ENCODE results near the gene FNDC4. TPM values are rescaled to one million over a fixed set of nuclear protein-coding genes. Genes with fewer than 3 reads are reported as not detected.

Gene FNDC4
- total and polyA plus RNA-seq, 8 donors = 3.1 to 12.7 (median 8.7) TPM

GRCh38 chr2:27501042-27501441 is 6.0 kb upstream of the FNDC4 start:
- H3K9me3 ChIP-seq = no peaks in the 10 kb centered on the region
- ATAC-seq (peak; percentile 49 to 80 (median 73)), FAIRE-seq (no peak), DNase-seq (peak; percentile 69 to 86 (median 78))
- H3K27ac ChIP-seq = no peak overlapping the region
- no peak for TF ChIP-seq CTCF (IDR thresholded peaks at IDR 0.05)
- peaks cover 3 to 15% (median 13%) of the 10 kb centered on the region in 3 donors for H3K4me1 ChIP-seq
- no peaks in the 10 kb centered on the region for H3K27me3 ChIP-seq
- intact Hi-C loops (cut with DNase I) = no loop called here
- no peaks in the 10 kb centered on the region for H3K36me3 ChIP-seq
- no peak overlapping the region for H3K4me3 ChIP-seq

DNA sequence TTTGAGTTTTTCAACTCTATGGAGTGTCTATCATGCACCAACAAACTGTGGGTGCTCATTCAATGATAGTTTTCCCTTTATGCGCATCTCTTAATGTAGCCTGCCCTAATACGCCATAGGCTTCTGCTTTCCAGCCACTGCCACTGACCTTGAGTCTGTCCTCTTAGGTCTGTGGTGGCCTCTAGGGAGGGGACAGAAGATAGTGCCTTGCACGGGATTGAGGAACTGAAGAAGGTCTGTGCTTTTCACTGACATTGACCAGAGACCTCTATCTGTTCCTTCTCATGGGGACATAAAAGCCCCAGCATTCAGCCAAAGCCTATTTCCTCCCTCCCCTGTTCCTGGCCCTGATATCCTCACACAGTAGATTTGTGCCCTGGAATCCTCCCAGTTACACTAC is 4.0 kb upstream of the FNDC4 start:
- TF ChIP-seq CTCF (IDR thresholded peaks at IDR 0.05) = no peak
- Histone ChIP-seq H3K27ac (no peak overlapping the region), H3K9me3 (no peaks in the 10 kb centered on the region), H3K4me3 (no peak overlapping the region), H3K4me1 (peaks cover 8 to 23% (median 17%) of the 10 kb centered on the region in 3 donors), H3K27me3 (no peaks in the 10 kb centered on the region), H3K36me3 (no peaks in the 10 kb centered on the region)
- ATAC-seq = no peak
- FAIRE-seq = no peak
- 68 to 85% methylated on average over 3 of the region's 3 CpGs for WGBS, 2 donors
- DNase-seq = no peak
- intact Hi-C loops (cut with DNase I) = loop anchor here in 1 of 3 donors (10.0 kb wide), 1 partner anchor 76 kb away; no protein-coding TSS in a partner anchor

DNA sequence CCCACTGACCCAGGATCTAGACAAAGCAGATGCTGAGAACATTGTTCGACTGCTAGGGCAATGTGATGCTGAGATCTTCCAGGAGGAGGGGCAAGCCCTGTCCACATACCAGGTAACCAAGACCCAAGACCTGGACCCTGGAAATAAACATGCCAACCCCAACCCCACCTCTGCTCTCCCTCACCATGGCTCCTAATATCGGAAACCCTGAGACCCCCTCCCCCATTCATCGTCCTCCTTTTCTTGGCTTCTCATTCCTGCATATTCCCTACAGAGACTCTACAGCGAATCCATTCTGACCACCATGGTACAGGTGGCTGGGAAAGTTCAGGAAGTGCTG is 2.3 kb upstream of the FNDC4 start:
- no peak for FAIRE-seq
- intact Hi-C loops (cut with DNase I) = loop anchor here in 1 of 3 donors (10.0 kb wide), 1 partner anchor 78 kb away; no protein-coding TSS in a partner anchor
- no peak overlapping the region for H3K4me3 ChIP-seq
- no peaks in the 10 kb centered on the region for H3K9me3 ChIP-seq
- H3K4me1 ChIP-seq = peaks cover 8 to 23% (median 17%) of the 10 kb centered on the region in 3 donors
- H3K27me3 ChIP-seq = no peaks in the 10 kb centered on the region
- TF ChIP-seq CTCF (IDR thresholded peaks at IDR 0.05) = no peak
- no peak for ATAC-seq
- WGBS, 2 donors = 84 to 89% methylated on average over 4 of the region's 4 CpGs
- DNase-seq = no peak
- no peaks in the 10 kb centered on the region for H3K36me3 ChIP-seq
- H3K27ac ChIP-seq = peak overlapping the region in 2 of 4 donors; percentile 58 to 60

DNA sequence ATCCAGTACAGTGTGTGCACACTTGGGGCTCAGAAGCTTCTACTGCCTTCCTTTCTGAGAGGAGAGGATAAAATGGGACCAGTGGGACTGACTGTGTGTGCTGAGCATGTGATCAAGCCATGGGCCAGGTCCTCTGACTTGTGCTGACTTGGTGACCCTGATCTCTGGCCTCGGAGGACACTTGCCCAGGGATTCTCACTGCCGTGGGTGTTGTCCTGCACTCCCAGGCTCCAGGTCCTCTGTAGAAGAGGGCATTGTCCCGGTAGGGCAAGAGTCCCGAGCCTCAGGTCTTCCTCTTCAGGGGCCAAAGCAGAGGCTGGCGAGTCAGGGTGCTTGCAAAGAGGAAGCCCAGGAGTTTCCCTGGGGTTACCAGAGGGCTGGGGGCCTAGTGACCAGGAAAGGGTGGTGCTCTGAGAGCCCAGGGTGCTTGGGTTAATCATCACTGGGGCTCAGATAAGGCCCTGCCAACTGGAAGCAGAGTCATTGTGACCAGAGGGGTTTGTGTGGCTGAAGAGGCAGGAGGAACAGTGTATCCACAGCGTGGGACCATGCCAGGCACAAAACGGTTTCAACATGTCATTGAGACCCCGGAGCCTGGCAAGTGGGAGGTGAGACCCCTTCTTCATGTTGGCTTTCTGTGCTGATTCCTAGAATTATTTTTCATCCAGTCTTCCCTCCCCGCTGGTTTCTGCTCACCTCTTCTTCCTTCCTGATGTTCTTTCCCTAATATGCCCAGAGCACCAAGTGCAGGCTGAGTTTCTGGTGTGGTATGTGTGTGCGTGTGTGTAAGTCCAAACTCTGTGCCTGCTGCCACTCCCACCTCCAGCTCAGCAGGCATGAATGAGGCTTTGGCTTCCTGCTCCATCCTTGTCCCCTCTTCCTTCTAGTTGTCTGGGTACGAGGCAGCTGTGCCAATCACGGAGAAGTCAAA is 1.6 kb upstream of the FNDC4 start, which contains the start of gene GCKR:
GCKR (plus strand) TSS at position 483 of the 931 bp plus-strand sequence; CDS start at position 549, 66 bp downstream.
- WGBS, 2 donors = 29 to 33% methylated on average over 12 of the region's 12 CpGs
- no peak for FAIRE-seq

More for the DNA sequence above, 1.6 kb upstream of the FNDC4 start, which contains the start of gene GCKR:
- no peaks in the 10 kb centered on the region for H3K27me3 ChIP-seq
- H3K27ac ChIP-seq = peak within 1 kb of the TSS in 2 of 4 donors; percentile 58 to 60
- peaks cover 8 to 23% (median 17%) of the 10 kb centered on the region in 3 donors for H3K4me1 ChIP-seq
- intact Hi-C loops (cut with DNase I) = loop anchor here in 1 of 3 donors (10.0 kb wide), 1 partner anchor 78 kb away; no protein-coding TSS in a partner anchor
- peak; percentile 68 to 81 (median 80) for ATAC-seq
- TF ChIP-seq CTCF (IDR thresholded peaks at IDR 0.05) = no peak
- no peaks in the 10 kb centered on the region for H3K36me3 ChIP-seq
- no peak within 1 kb of the TSS for H3K4me3 ChIP-seq
- peak; percentile 46 to 70 (median 60) for DNase-seq
- no peaks in the 10 kb centered on the region for H3K9me3 ChIP-seq

Measured in pancreas (tissue), 10 donors.